Measurements from ENCODE around the gene MARVELD1. TPM values are rescaled to one million over a fixed set of nuclear protein-coding genes. Genes with fewer than 3 reads are reported as not detected.

Gene MARVELD1
- total RNA-seq, 2 experiments from 2014 or later, result 2.3 to 2.9 TPM

GRCh38 chr10:97673736-97674525 lies 39.6 kb upstream of the MARVELD1 start:
- no peak for TF ChIP-seq CTCF (IDR thresholded peaks at IDR 0.05)
- Mint-ChIP-seq H3K9me3 (no peaks in the 10 kb centered on the region), H3K36me3 (ENCODE audit: low read depth) (peaks cover 6% of the 10 kb centered on the region), H3K27ac (no peak overlapping the region), H3K27me3 (no peaks in the 10 kb centered on the region), H3K4me3 (no peak overlapping the region), H3K4me1 (ENCODE audit: low read depth) (peaks cover 9% of the 10 kb centered on the region)
- intact Hi-C loops (cut with micrococcal nuclease), result no loop called here
- ATAC-seq (peak; percentile 80), DNase-seq (peak; percentile 63)
- ChIA-PET CTCF (interaction anchor here (1.0 to 5.8 kb wide), 5 partner anchors 8 to 62 kb away, joined by 3 to 71 read pairs (median 28); partner anchors contain the start of genes AVPI1 and ZFYVE27), POLR2A (interaction anchor here (0.6 kb wide), 1 partner anchor 29 kb away, joined by 3 read pairs; no protein-coding TSS in a partner anchor)

- Mint-ChIP-seq H3K27me3 (no peaks in the 10 kb centered on the region), H3K4me1 (ENCODE audit: low read depth) (peaks cover 9% of the 10 kb centered on the region), H3K36me3 (ENCODE audit: low read depth) (peaks cover 6% of the 10 kb centered on the region), H3K9me3 (no peaks in the 10 kb centered on the region), H3K27ac (no peak overlapping the region), H3K4me3 (no peak overlapping the region)
- intact Hi-C loops (cut with micrococcal nuclease), result no loop called here
- DNase-seq, result no peak
- ATAC-seq, result no peak
- TF ChIP-seq CTCF (IDR thresholded peaks at IDR 0.05), result no peak
- ChIA-PET POLR2A (interaction anchor here (0.8 to 1.8 kb wide), 3 partner anchors 9 to 12 kb away, joined by 3 to 5 read pairs (median 3); partner anchors contain the start of gene AVPI1), CTCF (interaction anchor here (1.3 to 5.8 kb wide), 9 partner anchors 9 to 103 kb away, joined by 3 to 71 read pairs (median 12); partner anchors contain the start of genes ANKRD2, AVPI1, PI4K2A and ZFYVE27)
These were observed 38.3 kb upstream of the MARVELD1 start for GRCh38 chr10:97675222-97675621.

GRCh38 chr10:97676770-97677581 lies 36.6 kb upstream of the MARVELD1 start:
- peaks cover 6% of the 10 kb centered on the region for H3K36me3 Mint-ChIP-seq (ENCODE audit: low read depth)
- intact Hi-C loops (cut with micrococcal nuclease), result loop anchor here (2.0 kb wide), 1 partner anchor 54 kb away; no protein-coding TSS in a partner anchor
- no peaks in the 10 kb centered on the region for H3K9me3 Mint-ChIP-seq
- ChIA-PET CTCF (interaction anchor here (0.6 to 5.8 kb wide), 24 partner anchors 10 to 344 kb away, joined by 3 to 71 read pairs (median 5); partner anchors contain the start of genes ANKRD2, AVPI1, HOGA1 and PI4K2A), POLR2A (interaction anchor here (1.0 kb wide), 2 partner anchors 48 to 60 kb away, joined by 3 read pairs; partner anchors contain the start of gene ZFYVE27)
- peak; percentile 90 for TF ChIP-seq CTCF (IDR thresholded peaks at IDR 0.05)
- ATAC-seq (peak; percentile 87), DNase-seq (peak; percentile 58)
- no peaks in the 10 kb centered on the region for H3K27me3 Mint-ChIP-seq
- no peak overlapping the region for H3K27ac Mint-ChIP-seq
- peaks cover 9% of the 10 kb centered on the region for H3K4me1 Mint-ChIP-seq (ENCODE audit: low read depth)
- no peak overlapping the region for H3K4me3 Mint-ChIP-seq

GRCh38 chr10:97679594-97679993 lies 33.9 kb upstream of the MARVELD1 start:
- no peaks in the 10 kb centered on the region for H3K9me3 Mint-ChIP-seq
- no peak overlapping the region for H3K4me3 Mint-ChIP-seq
- ChIA-PET CTCF (interaction anchor here (1.0 to 1.4 kb wide), 2 partner anchors 9 to 22 kb away, joined by 3 read pairs; no protein-coding TSS in a partner anchor), POLR2A (interaction anchor here (0.6 to 1.0 kb wide), 2 partner anchors 13 to 46 kb away, joined by 3 to 4 read pairs; no protein-coding TSS in a partner anchor)
- peaks cover 11% of the 10 kb centered on the region for H3K4me1 Mint-ChIP-seq (ENCODE audit: low read depth)
- H3K27ac Mint-ChIP-seq, result no peak overlapping the region
- ATAC-seq (no peak), DNase-seq (no peak)
- H3K36me3 Mint-ChIP-seq (ENCODE audit: low read depth), result peaks cover 2% of the 10 kb centered on the region
- no peak for TF ChIP-seq CTCF (IDR thresholded peaks at IDR 0.05)
- intact Hi-C loops (cut with micrococcal nuclease), result no loop called here
- no peaks in the 10 kb centered on the region for H3K27me3 Mint-ChIP-seq
